MV-4-11 (cell line): Measurements from ENCODE around the gene EIF4A3.
"Not testable (repeated sequence)": the region's sequence is repeated elsewhere in the genome, so short reads cannot be mapped to it uniquely, and the experiment has no call there.

Experiments used
- DNase-seq: peaks from one replicate; lab custom pipeline; 2025; lab: John Stamatoyannopoulos, UW

Gene EIF4A3

GRCh38 chr17:80099291-80100034 is 47.5 kb downstream of the EIF4A3 start:
- no peak for DNase-seq

- DNase-seq = no peak
Measured at GRCh38 chr17:80097844-80098691, 48.9 kb downstream of the EIF4A3 start.

GRCh38 chr17:80097127-80097621 is 49.8 kb downstream of the EIF4A3 start:
- DNase-seq = no peak

DNA sequence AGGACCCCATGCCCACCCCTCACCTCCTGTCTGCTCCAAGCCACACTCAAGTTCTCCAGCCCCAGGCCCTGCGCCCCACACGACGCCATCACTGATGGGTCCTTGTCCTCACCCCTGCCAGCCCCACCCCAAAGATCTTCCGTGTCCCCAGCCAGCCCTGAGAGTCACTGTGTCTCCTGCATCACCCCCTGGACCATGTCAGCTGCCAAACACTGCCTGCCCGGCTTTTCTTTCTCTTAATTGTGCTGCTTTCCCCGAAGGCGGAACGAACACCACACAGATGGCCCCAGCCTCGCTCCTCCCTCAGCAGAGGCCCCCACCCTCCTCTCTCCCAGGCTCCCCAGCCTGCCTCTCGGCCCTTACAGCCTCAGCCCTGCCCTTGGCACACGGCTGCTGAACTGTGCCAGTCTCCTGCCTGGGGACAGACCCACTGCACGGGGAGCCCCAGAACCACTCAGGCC is 50.3 kb downstream of the EIF4A3 start:
- no peak for DNase-seq

GRCh38 chr17:80095844-80096475 is 51.0 kb downstream of the EIF4A3 start:
- DNase-seq = no peak

GRCh38 chr17:80095038-80095843 is 51.7 kb downstream of the EIF4A3 start:
- no peak for DNase-seq

- DNase-seq = peak; percentile 96
Measured at GRCh38 chr17:80092959-80093358, 54.0 kb downstream of the EIF4A3 start.

GRCh38 chr17:80091376-80091775 is 55.6 kb downstream of the EIF4A3 start:
- DNase-seq = no peak

DNA sequence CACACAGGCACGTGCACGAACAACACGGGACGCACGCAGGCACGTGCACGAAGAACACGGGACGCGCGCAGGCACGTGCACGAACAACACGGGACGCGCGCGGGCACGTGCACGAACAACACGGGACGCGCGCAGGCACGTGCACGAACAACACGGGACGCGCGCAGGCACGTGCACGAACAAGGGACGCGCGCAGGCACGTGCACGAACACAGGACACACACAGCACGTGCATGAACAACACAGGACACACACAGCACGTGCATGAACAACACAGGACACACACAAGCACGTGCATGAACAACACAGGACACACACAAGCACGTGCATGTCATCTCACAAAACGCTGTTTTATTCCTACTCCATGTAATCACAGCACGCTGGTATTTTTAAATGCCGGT is 56.8 kb downstream of the EIF4A3 start:
- DNase-seq = not testable (repeated sequence)

DNA sequence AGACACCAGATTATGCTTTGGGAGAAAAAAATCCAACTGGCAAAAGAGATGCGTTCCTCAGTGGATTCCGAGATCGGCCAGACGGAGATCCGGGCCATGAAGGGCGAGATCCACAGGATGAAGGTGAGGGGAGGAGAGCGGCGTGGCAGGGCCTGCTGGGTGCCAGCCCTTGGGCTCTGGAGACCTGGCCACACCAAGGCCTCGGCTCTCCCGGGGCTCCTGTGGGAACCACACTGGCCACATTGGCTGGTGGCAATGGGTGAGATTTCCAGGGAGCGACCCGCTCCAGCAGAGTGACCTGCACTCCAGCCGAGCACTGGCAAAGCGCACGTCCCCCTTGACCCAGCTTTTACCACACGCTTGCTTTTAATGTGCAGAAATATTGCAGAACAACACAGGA is 57.2 kb downstream of the EIF4A3 start:
- DNase-seq = no peak

- DNase-seq = no peak
Measured at GRCh38 chr17:80087346-80088265, 59.3 kb downstream of the EIF4A3 start.

- DNase-seq = no peak
Measured at GRCh38 chr17:80086616-80087015, 60.3 kb downstream of the EIF4A3 start.

- DNase-seq = no peak
Measured at GRCh38 chr17:80086081-80086480, 60.8 kb downstream of the EIF4A3 start.

- DNase-seq = no peak
Measured at GRCh38 chr17:80084773-80085172, 62.2 kb downstream of the EIF4A3 start.
